ENCODE results near the gene ABL1.
"Not testable (repeated sequence)": the region's sequence is repeated elsewhere in the genome, so short reads cannot be mapped to it uniquely, and the experiment has no call there.

Gene ABL1

GRCh38 chr9:130903194-130904069, 68.4 kb downstream of the ABL1 start:
- no peak for DNase-seq (ENCODE audit: low read depth)

DNA sequence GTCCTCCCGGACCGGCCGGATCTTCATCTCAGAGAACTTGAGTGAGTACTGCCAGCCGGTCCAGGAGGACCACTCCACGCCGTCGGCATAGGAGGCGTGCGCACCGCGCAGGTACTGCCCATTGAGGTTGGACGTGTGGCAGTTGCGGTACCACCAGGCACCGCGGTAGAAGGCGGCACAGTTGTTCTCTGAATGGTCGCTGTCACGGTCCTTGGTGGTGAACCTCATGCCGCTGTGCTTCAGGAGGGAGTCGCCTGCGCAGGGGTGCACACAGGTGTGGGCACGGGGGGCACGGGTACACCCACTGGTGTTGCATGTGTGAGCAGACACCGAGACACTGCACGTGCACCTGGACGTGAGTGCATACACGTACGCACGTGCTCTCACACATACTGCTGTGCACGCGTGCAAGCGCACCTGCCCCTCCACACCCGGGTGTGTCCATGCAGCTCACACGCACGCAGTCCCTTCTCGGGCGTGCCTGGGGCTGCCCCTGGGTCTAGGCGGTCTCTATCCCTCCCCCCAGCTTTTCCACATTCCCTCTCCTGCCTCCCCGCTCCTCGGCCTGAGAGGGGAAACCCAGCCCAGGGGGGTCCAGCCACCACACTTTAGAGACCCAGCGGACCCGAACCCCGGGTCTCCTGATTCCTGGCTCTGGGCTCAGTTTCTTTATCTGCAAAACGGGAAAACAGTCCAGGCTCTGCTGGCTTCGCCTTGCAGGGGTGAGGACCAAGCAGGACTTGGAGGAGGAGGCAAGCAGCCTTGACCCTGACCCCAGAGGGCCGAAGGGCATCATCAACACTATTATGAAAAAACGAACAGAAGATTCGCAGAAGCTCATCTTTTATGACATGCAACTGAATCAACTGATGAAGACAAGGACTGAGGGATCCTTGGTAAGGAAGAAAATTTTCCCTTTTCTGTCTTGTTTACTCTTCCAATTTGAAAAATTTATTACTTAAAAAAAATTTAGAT, 69.3 kb downstream of the ABL1 start:
- no peak for DNase-seq (ENCODE audit: low read depth)

DNA sequence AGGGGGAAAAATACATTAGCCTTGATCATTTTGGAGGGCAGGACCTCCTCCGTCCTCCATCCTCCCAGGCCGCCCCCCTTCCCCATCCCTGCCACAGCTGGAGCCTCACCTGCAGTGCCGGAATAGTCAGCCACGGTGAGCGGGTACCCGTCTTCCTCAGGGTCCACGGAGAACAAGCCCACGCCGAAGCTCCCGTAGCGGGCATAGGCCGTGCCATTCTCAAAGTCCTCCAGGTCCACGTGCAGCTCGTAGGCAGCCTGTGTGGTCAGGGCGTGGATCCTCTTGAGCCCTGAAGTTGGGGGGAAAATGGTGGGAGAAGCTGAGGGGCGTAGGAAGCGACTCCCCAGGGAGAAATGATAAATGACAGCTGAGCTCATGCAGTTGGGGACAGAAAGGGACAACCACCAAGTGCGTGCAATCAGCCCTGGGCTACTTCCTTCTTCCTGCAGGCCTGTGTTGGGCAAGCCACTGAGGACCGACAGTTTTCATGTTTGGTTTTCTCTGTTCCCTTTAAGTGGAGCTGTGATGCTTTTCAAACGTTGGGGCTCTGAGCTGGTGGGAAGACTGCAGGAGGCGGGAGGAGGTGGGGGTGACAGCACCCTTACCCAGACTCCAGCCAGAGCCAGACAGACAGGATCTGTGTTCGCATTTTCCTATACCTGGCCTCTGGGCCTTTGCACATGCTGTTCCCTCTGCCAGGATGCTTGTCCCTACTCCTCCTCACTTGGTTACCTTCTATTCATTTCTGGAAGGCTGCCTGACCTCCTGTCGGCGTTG, 70.3 kb downstream of the ABL1 start:
- no peak for DNase-seq (ENCODE audit: low read depth)

- no peak for DNase-seq (ENCODE audit: low read depth)
Measured at GRCh38 chr9:130905902-130906734, 71.1 kb downstream of the ABL1 start.

GRCh38 chr9:130906735-130907416, 71.8 kb downstream of the ABL1 start:
- DNase-seq (ENCODE audit: low read depth) = no peak

- no peak for DNase-seq (ENCODE audit: low read depth)
Measured at GRCh38 chr9:130908146-130908877, 73.3 kb downstream of the ABL1 start.

DNA sequence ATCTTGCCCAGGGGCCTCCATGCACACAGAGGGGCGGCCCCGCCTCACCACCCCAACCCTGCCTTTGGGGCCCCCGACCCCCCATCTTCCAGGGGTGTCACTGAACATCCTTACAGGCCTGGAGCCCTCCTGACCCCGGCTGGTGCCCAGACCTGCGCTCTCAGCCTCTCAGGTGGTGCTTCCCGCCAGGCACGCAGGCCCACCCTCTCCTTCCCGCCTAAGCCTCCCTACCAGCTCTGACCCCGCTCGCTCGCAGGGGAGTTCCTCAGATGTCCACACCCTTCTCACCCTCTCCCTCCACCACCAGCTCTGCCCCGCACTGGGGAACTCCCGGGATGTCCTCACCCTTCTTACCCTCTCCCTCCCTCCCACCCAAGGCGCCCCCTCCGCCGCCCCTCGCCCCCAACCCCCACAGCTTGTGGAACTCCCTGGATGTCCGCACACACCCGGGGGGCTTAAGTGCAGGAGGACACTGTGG, 73.9 kb downstream of the ABL1 start:
- DNase-seq (ENCODE audit: low read depth) = no peak

DNA sequence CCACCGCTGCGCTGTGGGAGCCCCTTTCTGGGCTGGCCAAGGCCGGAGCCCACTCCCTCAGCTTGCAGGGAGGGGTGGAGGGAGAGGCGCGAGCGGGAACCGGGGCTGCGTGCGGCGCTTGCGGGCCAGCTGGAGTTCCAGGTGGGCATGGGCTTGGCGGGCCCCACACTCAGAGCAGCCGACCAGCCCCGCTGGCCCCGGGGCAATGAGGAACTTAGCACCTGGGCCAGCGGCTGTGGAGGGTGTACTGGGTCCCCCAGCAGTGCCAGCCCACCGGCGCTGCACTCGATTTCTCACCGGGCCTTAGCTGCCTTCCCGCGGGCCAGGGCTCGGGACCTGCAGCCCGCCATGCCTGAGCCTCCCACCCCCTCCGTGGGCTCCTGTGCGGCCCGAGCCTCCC, 75.0 kb downstream of the ABL1 start:
- not testable (repeated sequence) for DNase-seq (ENCODE audit: low read depth)

- DNase-seq (ENCODE audit: low read depth) = not testable (repeated sequence)
Measured at GRCh38 chr9:130910670-130911069, 75.6 kb downstream of the ABL1 start.

DNA sequence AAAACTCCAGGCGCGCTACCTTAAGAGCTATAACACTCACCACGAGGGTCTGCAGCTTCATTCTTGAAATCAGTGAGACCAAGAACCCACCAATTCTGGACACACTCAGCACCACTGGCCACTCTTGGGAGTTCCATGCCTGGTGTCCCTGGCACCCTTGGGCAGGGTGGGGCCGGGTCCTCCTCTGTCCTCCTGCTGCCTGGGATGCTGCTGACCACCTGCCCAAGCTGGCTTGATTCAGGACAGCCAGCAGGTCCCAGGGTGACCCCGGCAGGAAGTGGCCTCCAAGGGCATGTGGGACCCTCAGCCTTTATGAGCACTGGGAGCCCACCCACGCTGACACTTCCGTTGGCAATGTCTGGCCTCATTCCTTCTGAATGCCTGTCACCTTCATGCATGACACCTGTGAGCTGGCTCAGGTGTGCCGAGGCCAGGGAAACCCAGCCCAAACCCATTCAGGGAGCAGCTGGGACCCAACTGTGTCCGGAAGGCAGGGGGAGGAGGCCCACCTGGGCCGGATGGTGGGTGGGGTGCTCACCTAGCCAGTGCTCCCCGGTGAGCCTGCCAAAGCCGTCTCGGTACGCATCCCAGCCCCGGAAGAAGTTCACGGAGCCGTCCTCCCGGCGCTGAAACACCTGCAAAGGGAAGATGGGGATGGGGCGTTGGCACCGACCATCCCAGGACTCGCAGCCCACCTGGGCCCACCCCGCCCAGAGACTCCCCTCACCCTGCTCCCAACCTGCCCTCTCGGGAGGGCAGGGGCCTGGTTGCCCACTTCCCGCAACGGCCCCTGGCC, 76.4 kb downstream of the ABL1 start:
- DNase-seq (ENCODE audit: low read depth) = no peak

DNA sequence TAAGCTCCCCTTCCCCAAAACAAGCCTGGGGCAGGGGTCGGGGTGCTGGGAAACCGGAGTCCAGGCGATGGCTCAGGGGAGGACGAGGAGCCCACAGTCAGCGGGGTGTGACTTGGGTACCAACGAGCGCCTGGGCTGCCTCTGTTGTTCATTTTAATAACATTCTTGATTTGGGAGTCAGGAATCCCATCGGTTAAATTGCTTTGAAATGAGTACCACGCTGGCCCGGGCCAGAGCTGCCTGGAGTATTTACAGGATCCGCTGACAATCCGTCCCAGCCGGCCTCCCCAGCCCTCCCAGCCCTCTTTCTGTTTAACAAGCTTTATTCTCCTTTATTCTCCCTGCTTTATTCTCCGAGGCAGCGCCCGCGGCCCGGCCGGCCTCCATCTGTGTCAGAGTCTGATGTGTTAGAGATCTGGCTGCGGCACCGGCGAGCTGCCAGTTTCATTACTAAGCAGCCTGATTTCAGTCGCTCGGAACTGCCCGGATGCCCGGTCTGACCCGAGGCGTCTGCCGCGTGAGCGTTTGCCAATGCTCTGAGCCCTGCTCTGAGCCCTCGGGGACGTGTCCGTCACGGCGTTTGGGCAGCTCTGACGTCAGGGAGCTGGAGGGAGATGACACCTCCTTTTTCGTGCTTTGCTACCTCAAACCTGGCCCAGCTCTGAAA, 78.0 kb downstream of the ABL1 start:
- no peak for DNase-seq (ENCODE audit: low read depth)

DNA sequence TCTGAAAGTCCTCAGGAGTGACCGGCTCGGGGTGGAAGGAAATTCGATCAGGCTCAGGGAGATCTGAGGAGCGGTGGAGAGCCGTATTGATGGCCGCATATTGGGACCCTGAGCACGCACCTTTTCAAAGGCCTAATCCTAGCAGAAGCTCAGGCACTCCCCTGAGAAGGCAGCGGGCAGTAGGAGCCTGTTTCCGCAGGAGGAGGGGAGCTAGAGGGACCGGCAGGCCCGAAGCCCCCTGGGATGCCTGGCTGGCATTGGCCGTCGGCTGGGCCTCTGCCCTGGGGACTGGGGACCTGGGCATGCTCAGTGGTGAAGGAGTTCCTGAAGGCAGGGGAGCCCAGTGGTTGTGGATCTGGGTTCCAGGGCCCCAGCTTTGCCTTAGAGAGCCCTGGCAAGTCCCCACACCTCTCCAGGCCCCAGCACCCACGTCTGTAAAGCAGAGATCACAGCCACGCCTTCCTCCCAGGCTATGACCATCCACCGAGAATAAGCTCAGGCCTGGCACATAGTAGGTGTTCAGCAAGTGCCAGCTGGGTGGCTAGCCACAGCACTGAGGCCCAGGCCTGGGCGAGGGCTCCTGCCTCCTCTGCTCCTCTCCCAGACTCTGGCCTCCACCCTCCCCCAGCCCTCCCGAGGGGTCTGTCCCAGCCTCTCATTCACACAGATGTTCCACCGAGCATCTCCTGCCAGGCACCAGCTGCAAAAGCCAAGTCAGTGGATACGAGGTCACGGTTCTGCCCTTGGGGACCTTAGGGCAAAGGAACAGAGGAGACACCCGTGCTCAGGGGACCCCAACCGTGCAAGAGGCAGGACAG, 78.8 kb downstream of the ABL1 start:
- DNase-seq (ENCODE audit: low read depth) = no peak

DNA sequence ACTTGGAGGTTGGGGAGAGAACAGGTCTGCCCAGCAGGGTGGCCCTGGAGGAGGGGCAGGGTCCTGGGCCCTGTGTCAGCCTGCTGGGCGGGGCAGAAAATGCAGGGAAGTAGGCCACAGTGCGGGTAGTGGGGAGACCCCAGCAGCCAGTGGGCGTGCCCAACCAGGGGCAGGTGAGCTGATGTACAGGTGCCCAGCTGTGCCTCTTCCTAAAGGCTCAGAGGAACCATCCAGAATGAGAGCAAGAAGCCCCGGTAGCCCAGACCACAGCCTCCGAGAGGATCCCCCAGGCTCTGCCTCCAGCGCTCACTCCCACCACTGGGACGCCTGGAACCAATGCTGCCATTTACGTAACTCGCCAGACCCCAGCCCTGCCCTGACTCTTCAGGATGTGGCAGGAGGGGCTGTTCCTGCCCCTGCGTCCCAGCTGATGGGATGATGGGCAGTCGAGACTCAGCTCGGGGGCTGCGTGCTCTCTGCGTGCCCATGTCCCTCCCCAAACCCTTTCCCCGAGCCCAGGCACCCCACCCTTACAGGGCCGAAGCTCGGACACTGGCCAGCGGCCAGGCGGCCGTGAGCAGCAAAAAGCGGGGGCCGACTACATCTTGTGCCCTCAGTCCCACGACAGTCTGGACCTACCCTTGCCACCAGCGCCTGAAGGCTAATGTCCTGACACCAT, 79.5 kb downstream of the ABL1 start:
- DNase-seq (ENCODE audit: low read depth) = no peak

GRCh38 chr9:130915096-130915447, 80.0 kb downstream of the ABL1 start:
- DNase-seq (ENCODE audit: low read depth) = no peak

GRCh38 chr9:130917168-130917960, 82.3 kb downstream of the ABL1 start:
- no peak for DNase-seq (ENCODE audit: low read depth)
